HG02759 (cell line): ENCODE measurements around the gene LENG1.

Source experiments
- ATAC-seq: cut with Tn5 transposase; IDR thresholded peaks from one replicate; pipeline ENCODE4 v1.9.1; 2021; ENCODE audit warnings: mild to moderate bottlenecking, moderate library complexity; ENCODE audit not compliant: unreplicated experiment

The LENG1 gene

DNA sequence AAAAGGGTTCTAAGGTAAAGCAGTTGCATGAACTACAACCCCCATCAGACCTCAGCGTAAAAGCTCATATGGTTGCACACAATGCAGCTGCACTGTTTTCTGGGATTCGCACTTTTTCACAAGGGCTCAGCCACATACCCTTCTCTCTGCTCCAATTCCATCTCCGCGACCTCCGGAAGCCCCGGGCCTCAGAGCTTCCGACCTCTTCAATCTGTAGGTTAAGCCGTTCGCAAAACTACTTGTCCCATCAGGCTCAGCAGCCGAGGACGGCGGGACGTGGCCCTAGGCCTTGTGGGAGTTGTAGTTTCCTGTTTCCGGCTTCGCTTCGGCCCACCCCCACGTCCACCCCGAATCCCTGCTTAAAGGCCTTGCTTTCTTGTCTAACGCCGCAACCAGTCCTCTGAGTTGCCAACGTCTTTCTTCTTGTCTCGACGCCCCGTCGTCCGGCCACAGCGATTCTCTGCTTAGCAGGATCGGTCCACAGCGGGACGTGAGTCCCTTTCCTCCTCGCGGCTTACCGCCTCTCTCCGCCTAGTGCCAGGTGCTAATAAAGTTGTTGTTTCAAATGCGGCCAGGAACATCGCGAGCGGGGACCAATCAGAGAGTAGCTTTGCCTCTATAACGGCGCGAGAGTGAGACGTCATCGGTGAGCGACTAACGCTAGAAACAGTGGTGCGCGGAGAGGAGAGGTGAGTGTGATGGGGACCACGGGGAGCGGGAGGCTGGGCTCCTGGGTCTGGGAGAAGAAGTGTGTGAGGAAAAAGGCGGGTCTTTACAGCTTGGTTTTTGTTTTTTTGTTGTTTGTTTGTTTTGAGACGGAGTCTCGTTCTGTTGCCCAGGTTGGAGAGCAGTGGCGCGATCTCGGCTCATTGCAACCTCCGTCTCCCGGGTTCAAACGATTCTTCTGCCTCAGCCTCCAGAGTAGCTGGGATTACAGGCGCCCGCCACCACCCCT lies 44.1 kb downstream of the LENG1 start, which contains the start of the genes PRPF31 and TFPT:
TSS of gene PRPF31 (plus strand) at position 646 of the 955 bp plus-strand sequence. CDS start 2,525 bp downstream, outside the sequence.
TSS of gene TFPT (minus strand) at position 549 of the 955 bp plus-strand sequence. CDS start at position 161, 388 bp downstream.
- ATAC-seq = peak; percentile 87

DNA sequence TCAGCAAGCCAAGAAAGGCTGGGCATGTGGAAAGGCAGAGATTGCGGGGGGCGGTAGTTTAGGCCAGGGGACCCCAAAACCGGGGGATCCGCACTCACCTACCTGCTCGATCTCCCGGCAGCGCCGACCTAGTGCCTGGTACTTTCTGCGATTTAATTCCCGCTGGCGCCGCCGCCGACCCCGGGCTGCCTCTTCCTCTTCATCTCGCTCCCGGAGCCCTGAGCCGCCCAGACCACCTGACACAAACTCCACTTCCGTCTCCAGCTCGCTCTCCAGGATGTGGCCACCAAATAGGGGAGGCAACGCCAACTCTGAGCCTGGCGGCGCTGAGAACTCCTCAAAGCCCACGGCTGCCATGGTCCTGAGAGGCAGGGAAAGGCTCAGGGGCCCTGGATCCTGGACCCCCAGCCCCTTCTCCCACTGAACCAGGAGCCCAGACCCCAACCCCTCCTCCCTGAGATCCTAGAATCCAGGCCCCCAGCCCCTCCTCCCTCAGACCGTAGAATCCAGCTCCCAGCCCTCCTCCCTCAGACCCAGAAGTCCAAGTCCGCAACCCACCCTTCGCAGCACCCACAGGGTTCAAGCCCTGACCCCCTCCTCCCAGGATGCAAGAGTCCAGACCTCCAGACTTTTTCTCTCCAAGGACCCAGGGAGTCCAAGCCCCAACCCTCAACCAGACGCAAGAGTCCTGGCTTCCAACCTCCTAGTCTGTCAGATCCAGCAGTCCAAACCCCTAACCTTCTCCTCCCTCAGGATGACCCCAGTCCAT lies 45.0 kb downstream of the LENG1 start:
- no peak for ATAC-seq

DNA sequence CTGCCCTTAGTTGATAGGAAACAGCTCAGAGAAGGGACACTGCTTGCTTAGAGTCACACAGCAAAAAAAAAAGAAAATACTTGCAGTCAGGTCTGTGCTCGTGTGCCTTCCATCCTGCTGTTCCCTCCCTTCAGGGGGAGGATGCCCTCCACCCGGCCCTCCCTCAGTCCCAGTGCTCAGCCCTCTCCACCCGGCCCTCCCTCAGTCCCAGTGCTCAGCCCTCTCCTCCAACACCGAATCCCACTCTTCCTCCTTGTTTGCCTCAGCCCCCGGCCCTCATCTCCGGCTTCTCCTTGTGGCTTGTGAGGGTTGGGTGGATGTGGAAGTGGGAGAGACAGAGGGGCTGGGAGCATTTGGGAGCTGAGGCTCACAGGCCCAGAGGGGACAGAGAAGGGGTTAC lies 49.9 kb downstream of the LENG1 start:
- ATAC-seq = no peak

DNA sequence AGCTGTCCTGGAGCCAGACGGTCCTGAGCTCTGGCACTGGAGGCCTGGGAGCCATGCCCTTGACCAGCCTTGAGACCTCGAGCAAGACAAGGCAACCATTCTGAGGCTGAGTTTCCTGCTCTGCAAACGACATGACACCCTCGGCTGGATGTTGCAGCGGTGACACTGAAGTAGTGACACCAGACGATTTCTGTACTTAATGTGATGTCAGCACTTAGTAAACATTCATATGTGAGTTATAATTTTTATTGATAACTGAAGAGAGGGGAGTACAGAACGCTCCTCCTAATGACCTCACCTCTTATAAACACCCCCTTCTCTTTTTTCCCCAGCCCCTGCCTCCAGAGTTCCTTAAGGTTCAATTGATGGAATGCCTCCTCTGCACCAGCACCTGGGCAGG lies 51.0 kb downstream of the LENG1 start:
- ATAC-seq = no peak

DNA sequence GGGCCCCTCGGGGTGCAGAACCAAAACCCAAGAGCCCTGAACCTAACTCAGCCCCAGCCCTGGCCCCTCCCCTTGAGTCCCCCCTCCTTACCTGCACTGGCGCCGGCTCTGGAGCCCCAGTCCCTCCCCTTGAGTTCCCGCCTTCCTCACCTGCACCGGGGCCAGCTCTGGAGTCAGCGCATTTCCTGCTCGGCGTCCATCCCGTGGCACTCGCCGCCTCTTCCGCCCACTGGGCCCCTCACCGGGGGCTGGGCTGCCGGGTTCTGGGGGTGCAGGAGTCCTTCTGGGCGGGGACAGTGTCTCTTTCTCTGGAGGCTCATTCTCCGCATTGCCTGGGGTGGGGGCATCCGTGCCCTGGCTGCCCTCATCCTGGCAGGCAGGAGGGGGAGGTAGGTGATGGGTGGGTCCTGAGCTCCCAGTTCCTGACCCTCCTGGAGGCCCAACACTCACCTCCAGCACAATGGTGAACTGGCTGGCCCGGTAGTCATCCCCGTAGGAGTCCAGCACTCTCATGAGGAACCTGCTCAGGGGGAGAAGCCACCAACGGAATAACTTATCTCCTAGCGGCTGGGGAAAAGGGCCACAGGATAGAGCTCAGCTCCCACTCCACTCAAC lies 51.5 kb downstream of the LENG1 start:
- ATAC-seq = no peak

DNA sequence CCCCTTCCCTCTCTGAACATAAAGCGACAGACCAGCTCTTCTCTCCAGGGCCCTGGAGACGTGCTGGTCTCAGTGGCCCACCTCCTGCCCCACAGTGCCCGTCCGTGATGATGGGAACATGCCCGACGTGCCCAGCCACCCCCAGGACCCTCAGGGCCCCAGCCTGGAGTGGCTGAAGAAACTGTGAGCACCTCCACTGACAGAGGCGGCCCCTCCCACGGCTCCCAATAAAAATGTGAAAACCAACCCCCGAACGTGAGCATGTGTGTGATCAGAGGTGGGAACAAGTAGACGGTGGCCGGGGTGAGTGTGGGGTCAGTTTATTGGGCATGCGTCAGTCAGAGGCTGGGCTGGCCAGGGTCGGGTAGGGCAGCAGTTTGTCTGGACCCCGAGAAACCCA lies 52.8 kb downstream of the LENG1 start:
- no peak for ATAC-seq

DNA sequence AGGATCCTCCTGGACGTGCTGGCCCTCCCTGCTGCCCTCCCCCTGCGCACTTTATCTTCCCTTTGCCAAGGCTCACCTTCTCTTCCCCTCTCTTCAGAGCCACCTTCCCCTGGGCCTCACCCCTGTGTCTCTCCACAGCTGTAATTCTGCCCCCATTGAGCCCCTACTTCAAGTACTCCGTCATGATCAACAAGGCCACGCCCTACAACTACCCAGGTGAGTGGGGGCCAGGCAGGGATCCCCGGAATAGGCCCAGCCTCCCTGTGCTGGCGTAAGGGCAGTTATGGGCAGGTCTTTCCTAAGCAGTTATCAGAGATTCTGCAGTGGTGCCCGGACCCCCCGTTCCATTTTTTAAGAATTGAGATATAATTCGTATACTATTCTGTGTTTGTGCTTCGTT lies 53.7 kb downstream of the LENG1 start:
- ATAC-seq = no peak
